Measurements from ENCODE around the gene KLHDC9. TPM values are rescaled to one million over a fixed set of nuclear protein-coding genes. Genes with fewer than 3 reads are reported as not detected.

Gene KLHDC9
- total and polyA plus RNA-seq, 2 of the 8 experiments (the other 6 are each of a cell fraction or from before 2014, with no cell fraction given): 6.5 to 15.6 TPM

- no peak for TF ChIP-seq BACH1 (IDR thresholded peaks at IDR 0.05; ENCODE audit: low read length)
These were observed 13.0 kb downstream of the KLHDC9 start (continued) for GRCh38 chr1:161111117-161111516.
